Measurements from ENCODE around the gene GPR157. TPM values are rescaled to one million over a fixed set of nuclear protein-coding genes. Genes with fewer than 3 reads are reported as not detected.

Gene GPR157
- total RNA-seq, 2 experiments from 2014 or later: 1.4 to 5.4 TPM

- Histone ChIP-seq H3K9me2 (ENCODE audit: insufficient read depth, low read length) (no peaks in the 10 kb centered on the region), H3K4me2 (ENCODE audit: low read length) (peak overlapping the region; percentile 40), H3K4me3 (ENCODE audit: low read depth, low read length, poor library complexity, severe bottlenecking) (no peak overlapping the region), H3K36me3 (ENCODE audit: insufficient read depth, low read length) (no peaks in the 10 kb centered on the region; the same call in 1 of the 2 replicates), H2AFZ (ENCODE audit: low read length) (peak overlapping the region; percentile 84), H3K4me1 (ENCODE audit: insufficient read depth, low read length, poor library complexity, severe bottlenecking) (peaks cover 57% of the 10 kb centered on the region), H3K79me2 (ENCODE audit: insufficient read depth, low read depth, low read length) (no peaks in the 10 kb centered on the region), H4K20me1 (ENCODE audit: insufficient read depth, low read length) (no peaks in the 10 kb centered on the region), H3K9me3 (ENCODE audit: low read length) (peaks cover 20% of the 10 kb centered on the region; the same call in 1 of the 2 replicates), H3K27ac (ENCODE audit: low read depth, low read length, poor library complexity, severe bottlenecking) (peak overlapping the region; percentile 42)
- TF ChIP-seq CTCF (conservative IDR thresholded peaks at IDR 0.05; ENCODE audit: low read length) (no peak), EZH2phosphoT487 (IDR thresholded peaks at IDR 0.05; ENCODE audit: borderline replicate concordance, low read depth, low read length) (no peak)
- no TSS peak for BruUV-seq (replicated peaks)
- intact Hi-C loops (cut with micrococcal nuclease; ENCODE audit: unreplicated experiment): no loop called here
- peak; percentile 55 for DNase-seq (ENCODE audit: low spot score)
- ChIA-PET POLR2A (interaction anchor here (0.7 to 2.7 kb wide), 6 partner anchors 9 to 73 kb away, joined by 3 to 10 read pairs (median 4); no protein-coding TSS in a partner anchor), CTCF (ENCODE audit: unreplicated experiment) (no interaction called here)
Measured at GRCh38 chr1:9085306-9085940, 43.5 kb downstream of the GPR157 start.

- no peaks in the 10 kb centered on the region for H4K20me1 ChIP-seq (ENCODE audit: insufficient read depth, low read length)
- peaks cover 15% of the 10 kb centered on the region; the same call in 1 of the 2 replicates for H3K9me3 ChIP-seq (ENCODE audit: low read length)
- H3K4me1 ChIP-seq (ENCODE audit: insufficient read depth, low read length, poor library complexity, severe bottlenecking): peaks cover 62% of the 10 kb centered on the region
- no peak overlapping the region for H3K4me3 ChIP-seq (ENCODE audit: low read depth, low read length, poor library complexity, severe bottlenecking)
- ChIA-PET POLR2A (interaction anchor here (0.6 to 2.7 kb wide), 5 partner anchors 11 to 395 kb away, joined by 3 to 10 read pairs (median 5); no protein-coding TSS in a partner anchor), CTCF (ENCODE audit: unreplicated experiment) (no interaction called here)
- BruUV-seq (replicated peaks): no TSS peak
- DNase-seq (ENCODE audit: low spot score): no peak
- peak overlapping the region; percentile 84 for H2AFZ ChIP-seq (ENCODE audit: low read length)
- H3K4me2 ChIP-seq (ENCODE audit: low read length): peak overlapping the region; percentile 40
- H3K9me2 ChIP-seq (ENCODE audit: insufficient read depth, low read length): no peaks in the 10 kb centered on the region
- H3K27ac ChIP-seq (ENCODE audit: low read depth, low read length, poor library complexity, severe bottlenecking): peak overlapping the region; percentile 42
- no peaks in the 10 kb centered on the region for H3K79me2 ChIP-seq (ENCODE audit: insufficient read depth, low read depth, low read length)
- TF ChIP-seq EZH2phosphoT487 (IDR thresholded peaks at IDR 0.05; ENCODE audit: borderline replicate concordance, low read depth, low read length) (no peak), CTCF (conservative IDR thresholded peaks at IDR 0.05; ENCODE audit: low read length) (no peak)
- H3K36me3 ChIP-seq (ENCODE audit: insufficient read depth, low read length): no peaks in the 10 kb centered on the region; the same call in 1 of the 2 replicates
- intact Hi-C loops (cut with micrococcal nuclease; ENCODE audit: unreplicated experiment): no loop called here
Measured at GRCh38 chr1:9084906-9085305, 44.0 kb downstream of the GPR157 start.

- Histone ChIP-seq H3K9me2 (ENCODE audit: insufficient read depth, low read length) (no peaks in the 10 kb centered on the region), H3K36me3 (ENCODE audit: insufficient read depth, low read length) (no peaks in the 10 kb centered on the region; the same call in 1 of the 2 replicates), H3K4me2 (ENCODE audit: low read length) (peak overlapping the region; percentile 88), H2AFZ (ENCODE audit: low read length) (peak overlapping the region; percentile 76; the same call in 1 of the 2 replicates), H3K79me2 (ENCODE audit: insufficient read depth, low read depth, low read length) (no peaks in the 10 kb centered on the region; the same call in 1 of the 2 replicates), H3K27ac (ENCODE audit: low read depth, low read length, poor library complexity, severe bottlenecking) (peak overlapping the region; percentile 100), H3K4me3 (ENCODE audit: low read depth, low read length, poor library complexity, severe bottlenecking) (peak overlapping the region; percentile 57), H4K20me1 (ENCODE audit: insufficient read depth, low read length) (no peaks in the 10 kb centered on the region), H3K4me1 (ENCODE audit: insufficient read depth, low read length, poor library complexity, severe bottlenecking) (peaks cover 96% of the 10 kb centered on the region), H3K9me3 (ENCODE audit: low read length) (0 out of 2 replicates have a peak, but pooled peaks cover 6% of the 10 kb centered on the region)
- CTCF ChIA-PET (ENCODE audit: unreplicated experiment): interaction anchor here (0.8 to 1.1 kb wide), 2 partner anchors 11 to 30 kb away, joined by 3 to 4 read pairs; no protein-coding TSS in a partner anchor
- no peak for TF ChIP-seq EZH2phosphoT487 (IDR thresholded peaks at IDR 0.05; ENCODE audit: borderline replicate concordance, low read depth, low read length)
- TF ChIP-seq CTCF (conservative IDR thresholded peaks at IDR 0.05; ENCODE audit: low read length): no peak
- DNase-seq (ENCODE audit: low spot score): peak; percentile 50
- intact Hi-C loops (cut with micrococcal nuclease; ENCODE audit: unreplicated experiment): no loop called here
- POLR2A ChIA-PET: interaction anchor here (0.6 to 3.5 kb wide), 20 partner anchors 8 to 513 kb away, joined by 3 to 28 read pairs (median 4); no protein-coding TSS in a partner anchor
- no TSS peak for BruUV-seq (replicated peaks)
Measured at GRCh38 chr1:9081473-9081872, 47.4 kb downstream of the GPR157 start.
